SK-N-SH (cell line): ENCODE results near the gene ARHGAP10. TPM values are rescaled to one million over a fixed set of nuclear protein-coding genes. Genes with fewer than 3 reads are reported as not detected.

Experiments used
- CTCF ChIA-PET: fragments of 300-600, 350-600 bp; formaldehyde crosslinking; extraction: SDS; loops from one replicate; lab custom pipeline; 2021; lab: Yijun Ruan, JAX
- POLR2A ChIA-PET: fragments of 350-600 bp; sonication (Branson Sonifier 250); formaldehyde crosslinking; extraction: SDS; loops from one replicate; lab custom pipeline; 2020; ENCODE audit warnings: antibody characterized with exemption, inconsistent platforms; lab: Yijun Ruan, JAX
- DNase-seq: peaks from one replicate; pipeline ENCODE4 v3.0.0; 2012
- H2AFZ ChIP-seq: fragments of 200-600 bp; sonication (generic); 2 replicates; pipeline ENCODE4 v1.8.1; 2016; ENCODE audit warnings: antibody characterized with exemption, mild to moderate bottlenecking, low read depth
- H3F3A ChIP-seq: fragments of 200-600 bp; sonication (generic); replicated peaks from 2 replicates; pipeline ENCODE3; 2016; ENCODE audit warnings: antibody characterized with exemption, mild to moderate bottlenecking; ENCODE audit not compliant: insufficient read depth
- H3K27ac ChIP-seq, 2 experiments: fragments of 200-500 bp in 1 of 2; fragments of 200-600 bp in 1 of 2; sonication (Bioruptor generic) in 1 of 2; sonication (generic), shearing (Covaris generic) in 1 of 2; 2 replicates each; pipeline versions ENCODE4 v1.5.1 to v1.6.1; 2014 to 2016; ENCODE audit warnings: low read depth in 2 of 2, inconsistent platforms in 1 of 2, low read length in 1 of 2, mild to moderate bottlenecking in 1 of 2, mixed read lengths in 1 of 2
- H3K27me3 ChIP-seq: fragments of 200-600 bp; sonication (generic), shearing (Covaris generic); 2 replicates; pipeline ENCODE4 v1.6.1; 2016; ENCODE audit warnings: mixed run types; ENCODE audit not compliant: insufficient read depth
- H3K36me3 ChIP-seq, 2 experiments: fragments of 200-500 bp in 1 of 2; fragments of 200-600 bp in 1 of 2; sonication (Bioruptor generic) in 1 of 2; sonication (generic) in 1 of 2; replicated peaks in 1 of 2; 2 replicates each; pipeline versions ENCODE3 to v1.5.1; 2014 to 2016; ENCODE audit warnings: low read length in 1 of 2, mild to moderate bottlenecking in 1 of 2; ENCODE audit not compliant: insufficient read depth in 2 of 2, control insufficient read depth in 1 of 2
- H3K4me1 ChIP-seq, 2 experiments: fragments of 200-500 bp in 1 of 2; fragments of 200-600 bp in 1 of 2; sonication (Bioruptor generic) in 1 of 2; sonication (generic), shearing (Covaris generic) in 1 of 2; 2 replicates each; pipeline versions ENCODE4 v1.5.1 to v1.6.1; 2014 to 2016; ENCODE audit warnings: low read depth in 1 of 2, low read length in 1 of 2, mixed run types in 1 of 2; ENCODE audit not compliant: insufficient read depth in 2 of 2, control insufficient read depth in 1 of 2
- H3K4me2 ChIP-seq: fragments of 200-600 bp; sonication (generic), shearing (Covaris generic); 2 replicates; pipeline ENCODE4 v1.6.1; 2017; ENCODE audit warnings: mixed run types
- H3K4me3 ChIP-seq, 2 experiments: fragments of 200-500 bp in 1 of 2; fragments of 200-600 bp in 1 of 2; sonication (Bioruptor generic) in 1 of 2; sonication (generic), shearing (Covaris generic) in 1 of 2; 2 replicates each; pipeline versions ENCODE4 v1.5.1 to v1.8.1; 2014 to 2016; ENCODE audit warnings: low read depth in 2 of 2, inconsistent platforms in 1 of 2, low read length in 1 of 2, mild to moderate bottlenecking in 1 of 2, mixed read lengths in 1 of 2, moderate library complexity in 1 of 2
- H3K79me2 ChIP-seq: fragments of 200-600 bp; sonication (generic); 2 replicates; pipeline ENCODE4 v1.8.1; 2017; ENCODE audit warnings: mild to moderate bottlenecking; ENCODE audit not compliant: insufficient read depth
- H3K9ac ChIP-seq: fragments of 200-600 bp; sonication (generic); 2 replicates; pipeline ENCODE4 v1.6.1; 2017; ENCODE audit warnings: mixed run types
- H3K9me2 ChIP-seq: fragments of 200-600 bp; sonication (generic); 2 replicates; pipeline ENCODE4 v1.6.1; 2017; ENCODE audit warnings: mixed run types
- H3K9me3 ChIP-seq: fragments of 200-600 bp; sonication (generic); 2 replicates; pipeline ENCODE4 v1.6.1; 2017; ENCODE audit warnings: mixed run types, mild to moderate bottlenecking, moderate library complexity
- H4K20me1 ChIP-seq: fragments of 200-600 bp; sonication (generic); 2 replicates; pipeline ENCODE4 v1.6.1; 2017; ENCODE audit warnings: mild to moderate bottlenecking, mixed run types; ENCODE audit not compliant: insufficient read depth
- CHD2 ChIP-seq: fragments of 150-350 bp; IDR thresholded peaks from 2 replicates; pipeline ENCODE4 v1.6.1; 2018; ENCODE audit warnings: low read length; ENCODE audit not compliant: partially characterized antibody
- EP300 ChIP-seq, 2 experiments: IDR thresholded peaks; 2 replicates each; pipeline versions ENCODE4 v1.4.0 to v1.6.1; 2012; ENCODE audit warnings: borderline replicate concordance in 1 of 2, low read depth in 1 of 2, low read length in 1 of 2
- FOSL2 ChIP-seq: IDR thresholded peaks from 2 replicates; pipeline ENCODE4 v1.4.0; 2012; ENCODE audit warnings: low read depth, mild to moderate bottlenecking, moderate library complexity, borderline replicate concordance
- FOXJ3 ChIP-seq: sonication (generic); formaldehyde crosslinking; IDR thresholded peaks from 2 replicates; pipeline ENCODE4 v1.5.1; 2020; ENCODE audit warnings: mild to moderate bottlenecking, missing genetic modification reagents
- GABPA ChIP-seq: IDR thresholded peaks from 2 replicates; pipeline ENCODE4 v1.4.0; 2012; ENCODE audit warnings: low read depth, mild to moderate bottlenecking
- IRF3 ChIP-seq: fragments of 150-350 bp; IDR thresholded peaks from 2 replicates; pipeline ENCODE4 v1.6.1; 2016; ENCODE audit warnings: mild to moderate bottlenecking, low read depth, low read length
- MAX ChIP-seq: IDR thresholded peaks from 2 replicates; pipeline ENCODE4 v1.4.0; 2012; ENCODE audit warnings: low read depth
- MXI1 ChIP-seq: IDR thresholded peaks from 2 replicates; pipeline ENCODE4 v1.6.1; 2012; ENCODE audit warnings: mild to moderate bottlenecking, low read depth, low read length, improper control_type of control experiment
- NRF1 ChIP-seq: IDR thresholded peaks from 2 replicates; pipeline ENCODE4 v1.6.1; 2012; ENCODE audit warnings: low read depth, mild to moderate bottlenecking, low read length
- PBX3 ChIP-seq: IDR thresholded peaks from 2 replicates; pipeline ENCODE4; 2012
- POLR2AphosphoS5 ChIP-seq: IDR thresholded peaks from 2 replicates; pipeline ENCODE4 v1.6.1; 2012; ENCODE audit warnings: low read depth, low read length
- RAD21 ChIP-seq: IDR thresholded peaks from 2 replicates; pipeline ENCODE4 v1.6.1; 2012; ENCODE audit warnings: mild to moderate bottlenecking, low read length
- RCOR1 ChIP-seq: fragments of 150-350 bp; IDR thresholded peaks from 2 replicates; pipeline ENCODE4 v1.6.1; 2017; ENCODE audit warnings: antibody characterized with exemption, low read length
- REST ChIP-seq: IDR thresholded peaks from 2 replicates; pipeline ENCODE4 v1.6.1; 2012; ENCODE audit warnings: mild to moderate bottlenecking, low read depth, low read length, moderate library complexity
- RFX5 ChIP-seq: IDR thresholded peaks from 2 replicates; pipeline ENCODE4 v1.6.1; 2012; ENCODE audit warnings: mild to moderate bottlenecking, improper control_type of control experiment, low read length
- TAF1 ChIP-seq: IDR thresholded peaks from 2 replicates; pipeline ENCODE4 v1.6.1; 2012; ENCODE audit warnings: low read depth, mild to moderate bottlenecking, low read length, moderate library complexity, borderline replicate concordance
- USF1 ChIP-seq: IDR thresholded peaks from 2 replicates; pipeline ENCODE4 v1.4.0; 2012; ENCODE audit warnings: low read depth, borderline replicate concordance
- YY1 ChIP-seq: IDR thresholded peaks from 2 replicates; pipeline ENCODE4 v1.4.0; 2012; ENCODE audit warnings: low read depth, mild to moderate bottlenecking
- WGBS: methylation state at CpG from one replicate; pipeline ENCODE4 v1.1.6; 2017; ENCODE audit warnings: low lambda C conversion rate; 5-methylcytosine and 5-hydroxymethylcytosine counted together
- polyA plus RNA-seq, 3 experiments: library from polyadenylated mRNA; depleted of rRNA; stranded (reverse); fragments of >200 nt; gene quantifications; 2 replicates each; pipeline ENCODE4 v1.2.3, GENCODE V29; 2012

The ARHGAP10 gene
- polyA plus RNA-seq, 1 of the 3 experiments (the other 2 are of a cell fraction): 15.1 TPM

GRCh38 chr4:147944670-147945260, 212.9 kb downstream of the ARHGAP10 start:
- peaks cover 29 to 43% of the 10 kb centered on the region in 2 experiments for H3K36me3 ChIP-seq
- 86% methylated on average over 10 of the region's 10 CpGs for WGBS
- H3K9me2 ChIP-seq: no peaks in the 10 kb centered on the region
- H3K4me2 ChIP-seq: no peak overlapping the region
- no peak overlapping the region for H3K4me3 ChIP-seq
- H3F3A ChIP-seq: no peaks in the 10 kb centered on the region
- H4K20me1 ChIP-seq: no peaks in the 10 kb centered on the region
- no peak for TF ChIP-seq IRF3
- TF ChIP-seq POLR2AphosphoS5: no peak
- TF ChIP-seq FOSL2: no peak
- no peak for TF ChIP-seq EP300 (IDR thresholded peaks at IDR 0.05; ENCODE audit: borderline replicate concordance in 1 of 2, low read depth in 1 of 2, low read length in 1 of 2)
- TF ChIP-seq GABPA: no peak
- TF ChIP-seq CHD2: no peak
- no peak for TF ChIP-seq MAX
- no peak for TF ChIP-seq PBX3
- TF ChIP-seq RCOR1: no peak
- no peak for TF ChIP-seq FOXJ3 (CRISPR knock-in tag)
- no peak for TF ChIP-seq YY1
- TF ChIP-seq MXI1: no peak
- no peak for TF ChIP-seq RAD21
- H3K4me1 ChIP-seq: peaks cover 4 to 8% of the 10 kb centered on the region in 2 experiments; a peak in 3 of 4 replicates
- H3K9me3 ChIP-seq: no peaks in the 10 kb centered on the region
- DNase-seq: no peak
- ChIA-PET POLR2A (no interaction called here), CTCF (no interaction called here)
- no peak overlapping the region for H3K27ac ChIP-seq
- H3K79me2 ChIP-seq: no peaks in the 10 kb centered on the region
- no peak overlapping the region for H3K9ac ChIP-seq
- no peaks in the 10 kb centered on the region for H3K27me3 ChIP-seq
- no peak overlapping the region for H2AFZ ChIP-seq

- H3K4me1 ChIP-seq: no peaks in the 10 kb centered on the region; a peak in 1 of 4 replicates
- no peak for DNase-seq
- peaks cover 46 to 49% of the 10 kb centered on the region in 2 experiments for H3K36me3 ChIP-seq
- no peaks in the 10 kb centered on the region for H4K20me1 ChIP-seq
- CTCF ChIA-PET: interaction anchor here (0.6 kb wide), 1 partner anchor 292 kb away, joined by 3 read pairs; no protein-coding TSS in a partner anchor
- H3K27ac ChIP-seq: no peak overlapping the region
- H3F3A ChIP-seq: no peaks in the 10 kb centered on the region
- no peak overlapping the region for H3K4me2 ChIP-seq
- H3K9me3 ChIP-seq: 0 out of 2 replicates have a peak, but pooled peaks cover 8% of the 10 kb centered on the region
- POLR2A ChIA-PET: no interaction called here
- no peak overlapping the region for H3K9ac ChIP-seq
- H3K4me3 ChIP-seq: no peak overlapping the region
- no peaks in the 10 kb centered on the region for H3K27me3 ChIP-seq
- 95% methylated on average over 5 of the region's 5 CpGs for WGBS
- H2AFZ ChIP-seq: no peak overlapping the region
- no peaks in the 10 kb centered on the region for H3K79me2 ChIP-seq
- H3K9me2 ChIP-seq: no peaks in the 10 kb centered on the region
- TF ChIP-seq IRF3 (no peak), RFX5 (no peak), YY1 (no peak), TAF1 (no peak), REST (no peak), USF1 (no peak), NRF1 (no peak), RAD21 (no peak)
Measured at GRCh38 chr4:147948336-147948735, 216.4 kb downstream of the ARHGAP10 start.
